Adrenal gland (tissue), 12 donors: ENCODE results near the gene IFT25. TPM values are rescaled to one million over a fixed set of nuclear protein-coding genes. Genes with fewer than 3 reads are reported as not detected.

ENCODE experiments used
- DNase-seq, 7 donors: peaks; one replicate each; pipeline ENCODE4 v3.0.0-alpha.2; 2019 to 2020
- H3K27ac ChIP-seq, 5 donors: fragments of 200-600 bp; sonication (generic) in 4 of 5; 1 replicate in 3 of 5; 2 replicates in 2 of 5; pipeline versions ENCODE4 v1.5.1 to v1.8.0; 2016 to 2020; ENCODE audit warnings: mild to moderate bottlenecking in 1 of 5
- H3K27me3 ChIP-seq: fragments of 200-600 bp; 2 replicates; pipeline ENCODE4 v1.8.0; 2021
- H3K36me3 ChIP-seq, 2 donors: fragments of 200-600 bp; replicated peaks in 1 of 2; 1 replicate in 1 of 2; 2 replicates in 1 of 2; pipeline versions ENCODE4 v1.5.1 to v1.8.0; 2018 to 2022
- H3K4me1 ChIP-seq, 2 donors: fragments of 200-600 bp; replicated peaks in 1 of 2; 1 replicate in 1 of 2; 2 replicates in 1 of 2; pipeline versions ENCODE4 v1.5.1 to v1.8.0; 2018 to 2021
- H3K4me3 ChIP-seq, 4 donors: fragments of 200-600 bp; sonication (generic) in 3 of 4; one replicate each; pipeline ENCODE4 v1.5.1; 2016 to 2018
- H3K9me3 ChIP-seq, 3 donors: fragments of 200-600 bp; sonication (generic) in 1 of 3; replicated peaks in 1 of 3; 1 replicate in 2 of 3; 2 replicates in 1 of 3; pipeline versions ENCODE4 v1.5.1 to v1.8.0; 2016 to 2021
- POLR2A ChIP-seq, 2 donors: fragments of 450-650 bp; IDR thresholded peaks; one replicate each; pipeline ENCODE4 v1.6.1; 2017; ENCODE audit warnings: antibody characterized with exemption in 2 of 2, mild to moderate bottlenecking in 2 of 2, moderate library complexity in 1 of 2
- WGBS, 4 donors: extraction: QIAGEN DNeasy Blood & Tissue Kit in 2 of 4; methylation state at CpG; one replicate each; pipeline versions ENCODE4 v1.1.5 to v1.1.7; 2013 to 2017; 5-methylcytosine and 5-hydroxymethylcytosine counted together
- intact Hi-C, 2 donors: fragments of 100-400 bp; cut with DNase I; formaldehyde crosslinking; loops; one replicate each; pipeline versions ENCODE4 v1.14.1 to v1.15.0; 2022 to 2023
- polyA plus RNA-seq, 3 donors: library from polyadenylated mRNA; stranded (reverse); fragments of 200-250 nt in 2 of 3; fragments of 350-450 nt in 1 of 3; fragmentation: Illumina TruSeq in 1 of 3; extraction: RNeasy Lipid Tissue Mini Kit (QIAGEN cat#74804) in 1 of 3; gene quantifications; one replicate each; pipeline ENCODE4 v1.2.3, GENCODE V29; 2013 to 2014
- total RNA-seq, 9 donors: library from RNA; depleted of rRNA in 4 of 9; stranded (reverse); fragments of >200 nt in 4 of 9; fragments of 120-200 nt in 1 of 9; fragmentation: NEBNext Ultra II Directional in 1 of 9; extraction: Animal tissue kit (Norgen Biotek cat#: 25700) in 1 of 9; gene quantifications; one replicate each; pipeline versions ENCODE4 v1.1.0 to v1.2.4, GENCODE V29; 2013 to 2023
- TF ChIP-seq, protein P1 (sequence below), 6 experiments: fragments of 450-650 bp in 4 of 6; fragments of 200-600 bp in 2 of 6; sonication (generic) in 1 of 6; IDR thresholded peaks; 1 replicate in 5 of 6; 2 replicates in 1 of 6; pipeline versions ENCODE4 v1.5.1 to v1.8.0; 2016 to 2021; ENCODE audit warnings: antibody characterized with exemption in 6 of 6, mild to moderate bottlenecking in 2 of 6, moderate library complexity in 1 of 6
- donor health status: healthy with polysubstance abuse.
- donor health status: Bipolar disorder and iron deficiency.
- donor health status: DM: yes; HTN: yes; CAD: no.
- donor health status: DM: no; HTN: no; CAD: no.
- donor health status: DM: no; HTN: no; CAD: no.
- donor health status: DM: yes; HTN: yes; CAD: no.

IFT25 gene
- total and polyA plus RNA-seq, 12 donors: 7.2 to 53.1 (median 29.1) TPM

DNA sequence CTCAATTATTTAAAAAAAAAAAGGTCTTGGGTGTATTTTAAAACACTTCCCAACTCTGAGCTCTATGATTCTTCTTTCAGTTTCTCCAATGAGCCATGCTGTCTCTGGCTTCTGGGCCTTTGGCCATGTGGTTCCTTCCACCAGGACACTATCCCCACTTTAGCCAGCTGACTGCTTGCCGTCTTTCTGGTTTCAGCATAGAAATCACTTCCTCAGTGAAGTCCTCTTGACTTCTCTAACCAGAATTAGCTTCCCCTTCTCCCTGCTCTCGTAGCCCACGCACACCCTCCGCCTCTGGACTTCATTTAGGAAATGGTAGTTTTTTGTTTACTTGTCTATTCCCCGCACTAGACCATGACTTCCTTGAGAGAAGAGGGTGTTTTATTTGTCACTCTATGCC lies 52.6 kb downstream of the IFT25 start:
- no peaks in the 10 kb centered on the region for H3K36me3 ChIP-seq
- no peak overlapping the region for H3K4me3 ChIP-seq
- TF ChIP-seq, protein P1, sequence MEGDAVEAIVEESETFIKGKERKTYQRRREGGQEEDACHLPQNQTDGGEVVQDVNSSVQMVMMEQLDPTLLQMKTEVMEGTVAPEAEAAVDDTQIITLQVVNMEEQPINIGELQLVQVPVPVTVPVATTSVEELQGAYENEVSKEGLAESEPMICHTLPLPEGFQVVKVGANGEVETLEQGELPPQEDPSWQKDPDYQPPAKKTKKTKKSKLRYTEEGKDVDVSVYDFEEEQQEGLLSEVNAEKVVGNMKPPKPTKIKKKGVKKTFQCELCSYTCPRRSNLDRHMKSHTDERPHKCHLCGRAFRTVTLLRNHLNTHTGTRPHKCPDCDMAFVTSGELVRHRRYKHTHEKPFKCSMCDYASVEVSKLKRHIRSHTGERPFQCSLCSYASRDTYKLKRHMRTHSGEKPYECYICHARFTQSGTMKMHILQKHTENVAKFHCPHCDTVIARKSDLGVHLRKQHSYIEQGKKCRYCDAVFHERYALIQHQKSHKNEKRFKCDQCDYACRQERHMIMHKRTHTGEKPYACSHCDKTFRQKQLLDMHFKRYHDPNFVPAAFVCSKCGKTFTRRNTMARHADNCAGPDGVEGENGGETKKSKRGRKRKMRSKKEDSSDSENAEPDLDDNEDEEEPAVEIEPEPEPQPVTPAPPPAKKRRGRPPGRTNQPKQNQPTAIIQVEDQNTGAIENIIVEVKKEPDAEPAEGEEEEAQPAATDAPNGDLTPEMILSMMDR (IDR thresholded peaks at IDR 0.05): no peak
- TF ChIP-seq POLR2A (IDR thresholded peaks at IDR 0.05): no peak
- peak in 4 of 7 donors; percentile 25 to 63 (median 44) for DNase-seq
- peak overlapping the region in 2 of 5 donors; percentile 8 to 44 for H3K27ac ChIP-seq
- intact Hi-C loops: loop anchor here in 1 of 2 donors (10.0 kb wide), 1 partner anchor 52 kb away; the partner anchor contains the start of genes IFT25 and LRRC42
- H3K4me1 ChIP-seq: peaks cover 24 to 35% of the 10 kb centered on the region in 2 donors
- WGBS, 4 donors: 70 to 80% (median 78%) methylated on average over 5 of the region's 5 CpGs
- no peaks in the 10 kb centered on the region for H3K9me3 ChIP-seq
- H3K27me3 ChIP-seq: no peaks in the 10 kb centered on the region

DNA sequence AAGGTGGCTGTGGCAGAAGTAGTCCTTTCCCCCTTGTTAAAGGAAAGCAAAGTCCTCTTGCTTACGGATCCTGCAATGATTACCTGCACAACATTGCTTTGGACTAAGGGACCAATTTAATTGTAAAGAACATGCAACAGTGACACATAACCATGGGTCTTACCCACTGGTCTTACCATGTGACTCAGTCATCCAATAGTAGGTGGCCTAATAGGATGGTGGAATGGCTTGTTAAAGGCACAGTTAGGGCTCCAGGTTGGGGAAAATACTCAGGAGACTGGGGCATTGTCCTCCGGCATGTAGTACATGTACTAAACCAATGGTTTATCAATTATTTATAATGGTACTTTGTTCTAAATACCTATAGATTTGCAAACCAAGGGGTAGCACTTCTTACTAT lies 53.8 kb downstream of the IFT25 start:
- TF ChIP-seq, protein P1 (IDR thresholded peaks at IDR 0.05): no peak
- TF ChIP-seq POLR2A (IDR thresholded peaks at IDR 0.05): no peak
- H3K27me3 ChIP-seq: no peaks in the 10 kb centered on the region
- H3K36me3 ChIP-seq: peaks cover 0 to 4% of the 10 kb centered on the region in 2 donors
- no peaks in the 10 kb centered on the region for H3K9me3 ChIP-seq
- no peak for DNase-seq
- H3K27ac ChIP-seq: no peak overlapping the region
- intact Hi-C loops: loop anchor here in 1 of 2 donors (10.0 kb wide), 1 partner anchor 53 kb away; the partner anchor contains the start of genes IFT25 and LRRC42
- H3K4me3 ChIP-seq: no peak overlapping the region
- H3K4me1 ChIP-seq: peaks cover 16 to 25% of the 10 kb centered on the region in 2 donors
- WGBS, 4 donors: 76 to 100% (median 88%) methylated on average over 2 of the region's 2 CpGs

DNA sequence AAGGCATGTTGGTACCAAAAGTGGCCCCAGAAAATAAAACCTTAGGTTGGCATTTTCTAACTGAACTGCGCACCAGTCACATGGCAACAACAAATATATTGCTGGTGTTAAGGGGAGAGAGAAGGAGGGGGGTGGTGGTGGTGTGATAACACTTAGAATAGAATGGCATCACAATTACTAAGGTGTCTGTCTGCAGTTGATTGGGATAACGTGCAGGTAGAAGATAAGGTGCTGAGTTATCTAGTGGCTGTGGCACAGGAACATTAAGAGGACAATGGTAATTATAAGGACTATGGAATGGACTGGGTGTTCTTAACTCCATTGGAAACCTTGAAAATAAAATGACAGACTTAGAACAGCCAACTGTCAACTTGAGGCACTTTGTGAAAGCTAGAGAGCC lies 54.5 kb downstream of the IFT25 start:
- TF ChIP-seq, protein P1 (IDR thresholded peaks at IDR 0.05): no peak
- TF ChIP-seq POLR2A (IDR thresholded peaks at IDR 0.05): no peak
- DNase-seq: no peak
- Histone ChIP-seq H3K4me3 (no peak overlapping the region), H3K27ac (no peak overlapping the region), H3K27me3 (no peaks in the 10 kb centered on the region), H3K4me1 (peaks cover 10 to 21% of the 10 kb centered on the region in 2 donors), H3K9me3 (no peaks in the 10 kb centered on the region), H3K36me3 (peaks cover 0 to 4% of the 10 kb centered on the region in 2 donors)
- 89 to 99% (median 90%) methylated on average over 2 of the region's 2 CpGs for WGBS, 4 donors
- intact Hi-C loops: loop anchor here in 1 of 2 donors (10.0 kb wide), 1 partner anchor 54 kb away; the partner anchor contains the start of genes IFT25 and LRRC42

DNA sequence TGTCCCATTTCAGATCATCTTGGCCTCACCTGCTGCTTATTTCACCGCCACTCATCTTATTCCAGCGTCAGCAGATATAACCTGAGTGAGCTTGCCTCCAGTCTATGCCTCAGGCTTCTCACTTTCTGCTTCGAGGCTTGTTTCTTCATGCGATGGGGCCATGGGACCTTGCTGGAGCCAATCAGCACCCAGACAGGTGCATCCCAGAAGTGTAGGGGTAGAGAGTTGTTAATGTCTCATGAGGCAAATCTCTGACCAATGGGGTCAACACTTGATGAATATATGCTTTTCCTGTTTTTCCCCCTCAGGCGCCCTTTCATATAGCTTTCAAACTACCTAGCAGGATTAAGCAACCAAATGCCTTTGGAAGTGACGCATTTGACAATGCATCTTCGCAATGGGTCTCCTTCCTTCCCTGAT lies 55.0 kb downstream of the IFT25 start:
- Histone ChIP-seq H3K36me3 (peaks cover 0 to 4% of the 10 kb centered on the region in 2 donors), H3K9me3 (no peaks in the 10 kb centered on the region), H3K27ac (peak overlapping the region in 3 of 5 donors; percentile 79), H3K4me1 (peaks cover 10 to 21% of the 10 kb centered on the region in 2 donors), H3K4me3 (peak overlapping the region in 1 of 4 donors; percentile 77), H3K27me3 (no peaks in the 10 kb centered on the region)
- no peak for DNase-seq
- TF ChIP-seq POLR2A (IDR thresholded peaks at IDR 0.05): no peak
- TF ChIP-seq, protein P1 (IDR thresholded peaks at IDR 0.05): no peak
- WGBS, 4 donors: 80 to 86% (median 82%) methylated on average over 7 of the region's 7 CpGs
- intact Hi-C loops: loop anchor here in 1 of 2 donors (10.0 kb wide), 1 partner anchor 54 kb away; the partner anchor contains the start of genes IFT25 and LRRC42
